Astrocyte (in vitro differentiated cells and primary cell): ENCODE results near the gene ZC3H11A. TPM values are rescaled to one million over a fixed set of nuclear protein-coding genes. Genes with fewer than 3 reads are reported as not detected.

ENCODE experiments used
- DNase-seq: peaks from one replicate; pipeline ENCODE4 v3.0.0-alpha.2; 2010; ENCODE audit warnings: low read depth
- FAIRE-seq: peaks from 2 replicates; lab custom pipeline; 2011; peaks lifted over from hg19 to GRCh38; lab: Jason Lieb, UNC
- H2AFZ ChIP-seq: 2 replicates; pipeline ENCODE4 v1.6.0; 2012; ENCODE audit warnings: low read depth, low read length, inconsistent platforms
- H3K27ac ChIP-seq: 2 replicates; pipeline ENCODE4 v1.5.1; 2011; ENCODE audit warnings: low read depth, low read length, inconsistent platforms
- H3K27me3 ChIP-seq: 2 replicates; pipeline ENCODE4 v1.6.0; 2011; ENCODE audit warnings: low read length, inconsistent platforms; ENCODE audit not compliant: insufficient read depth
- H3K36me3 ChIP-seq: 2 replicates; pipeline ENCODE4 v1.5.1; 2011; ENCODE audit warnings: low read length, inconsistent platforms; ENCODE audit not compliant: insufficient read depth
- H3K4me1 ChIP-seq: 2 replicates; pipeline ENCODE4 v1.5.1; 2011; ENCODE audit warnings: low read length, inconsistent platforms; ENCODE audit not compliant: insufficient read depth
- H3K4me2 ChIP-seq: 2 replicates; pipeline ENCODE4 v1.6.0; 2012; ENCODE audit warnings: low read length, inconsistent platforms
- H3K4me3 ChIP-seq: 2 replicates; pipeline ENCODE4 v1.5.1; 2011; ENCODE audit warnings: low read depth, mild to moderate bottlenecking, low read length, inconsistent platforms; ENCODE audit not compliant: insufficient read depth
- H3K79me2 ChIP-seq: 2 replicates; pipeline ENCODE4 v1.6.0; 2012; ENCODE audit warnings: mild to moderate bottlenecking, low read length, inconsistent platforms; ENCODE audit not compliant: insufficient read depth
- H3K9ac ChIP-seq: 2 replicates; pipeline ENCODE4 v1.6.0; 2012; ENCODE audit warnings: mild to moderate bottlenecking, low read length, inconsistent platforms
- H3K9me3 ChIP-seq: 2 replicates; pipeline ENCODE4 v1.5.1; 2012; ENCODE audit warnings: low read depth, mild to moderate bottlenecking, low read length, inconsistent platforms; ENCODE audit not compliant: insufficient read depth
- H4K20me1 ChIP-seq: 2 replicates; pipeline ENCODE4 v1.6.0; 2012; ENCODE audit warnings: low read length, inconsistent platforms; ENCODE audit not compliant: insufficient read depth
- H3K27ac Mint-ChIP-seq: one replicate; pipeline ENCODE4 v1.8.0; 2021; ENCODE audit warnings: mild to moderate bottlenecking, mixed read lengths; ENCODE audit not compliant: unreplicated experiment
- H3K27me3 Mint-ChIP-seq: one replicate; pipeline ENCODE4 v1.8.0; 2021; ENCODE audit warnings: low read depth, mixed read lengths; ENCODE audit not compliant: unreplicated experiment
- H3K36me3 Mint-ChIP-seq: one replicate; pipeline ENCODE4 v1.8.0; 2021; ENCODE audit warnings: low read depth, mixed read lengths; ENCODE audit not compliant: unreplicated experiment
- H3K4me1 Mint-ChIP-seq: one replicate; pipeline ENCODE4 v1.8.0; 2021; ENCODE audit warnings: low read depth, mixed read lengths; ENCODE audit not compliant: unreplicated experiment
- H3K4me3 Mint-ChIP-seq: one replicate; pipeline ENCODE4 v1.8.0; 2021; ENCODE audit warnings: mild to moderate bottlenecking, moderate library complexity, mixed read lengths; ENCODE audit not compliant: unreplicated experiment
- H3K9me3 Mint-ChIP-seq: one replicate; pipeline ENCODE4 v1.8.0; 2021; ENCODE audit warnings: mild to moderate bottlenecking, mixed read lengths; ENCODE audit not compliant: unreplicated experiment
- EZH2 ChIP-seq: IDR thresholded peaks from 2 replicates; pipeline ENCODE4 v1.6.1; 2012; ENCODE audit warnings: mild to moderate bottlenecking, low read length, inconsistent platforms; ENCODE audit not compliant: insufficient read depth
- total RNA-seq: library from RNA; stranded (reverse); gene quantifications from 2 replicates; pipeline ENCODE4 v1.2.1, GENCODE V29; 2021
- TF ChIP-seq, protein P1 (sequence below): IDR thresholded peaks from 2 replicates; pipeline ENCODE4 v1.5.1; 2011; ENCODE audit warnings: low read depth, mild to moderate bottlenecking, inconsistent platforms, low read length, moderate library complexity; ENCODE audit not compliant: insufficient read depth

Gene ZC3H11A
- total RNA-seq, 1 donor from 2014 or later: 87.4 TPM

DNA sequence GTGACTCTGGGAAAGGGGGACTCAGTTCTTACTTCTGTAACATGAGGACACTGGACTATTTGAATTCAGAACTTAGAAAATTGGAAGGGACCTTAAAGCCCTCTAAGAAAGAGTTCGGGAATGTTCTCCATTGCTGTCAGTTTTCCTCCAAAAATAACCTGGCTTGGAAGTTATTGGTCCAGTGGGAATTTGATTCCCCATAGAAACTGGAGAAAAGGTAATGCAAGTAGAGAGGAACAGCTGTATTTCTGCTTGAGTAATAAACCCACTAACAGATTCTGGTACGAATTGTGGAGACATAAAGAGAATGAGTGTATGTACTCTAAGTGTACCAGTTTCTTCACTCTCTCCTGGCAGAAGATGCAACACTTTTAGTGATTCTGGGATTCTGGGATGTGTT lies 1.8 kb downstream of the ZC3H11A start:
- Histone ChIP-seq H3K4me1 (peaks cover 24% of the 10 kb centered on the region), H3K9ac (peak overlapping the region; percentile 99), H3K79me2 (peaks cover 64% of the 10 kb centered on the region), H3K27me3 (no peaks in the 10 kb centered on the region), H3K9me3 (no peaks in the 10 kb centered on the region), H3K4me3 (peak overlapping the region; percentile 85), H2AFZ (no peak overlapping the region), H3K27ac (no peak overlapping the region), H3K4me2 (peak overlapping the region; percentile 85), H3K36me3 (peaks cover 18% of the 10 kb centered on the region), H4K20me1 (peaks cover 61% of the 10 kb centered on the region)
- no peaks in the 10 kb centered on the region for H3K27me3 Mint-ChIP-seq
- FAIRE-seq: no peak
- peak overlapping the region; percentile 100 for H3K27ac Mint-ChIP-seq
- H3K9me3 Mint-ChIP-seq: no peaks in the 10 kb centered on the region
- H3K4me1 Mint-ChIP-seq: peaks cover 37% of the 10 kb centered on the region
- H3K4me3 Mint-ChIP-seq: peak overlapping the region; percentile 100
- TF ChIP-seq, protein P1, sequence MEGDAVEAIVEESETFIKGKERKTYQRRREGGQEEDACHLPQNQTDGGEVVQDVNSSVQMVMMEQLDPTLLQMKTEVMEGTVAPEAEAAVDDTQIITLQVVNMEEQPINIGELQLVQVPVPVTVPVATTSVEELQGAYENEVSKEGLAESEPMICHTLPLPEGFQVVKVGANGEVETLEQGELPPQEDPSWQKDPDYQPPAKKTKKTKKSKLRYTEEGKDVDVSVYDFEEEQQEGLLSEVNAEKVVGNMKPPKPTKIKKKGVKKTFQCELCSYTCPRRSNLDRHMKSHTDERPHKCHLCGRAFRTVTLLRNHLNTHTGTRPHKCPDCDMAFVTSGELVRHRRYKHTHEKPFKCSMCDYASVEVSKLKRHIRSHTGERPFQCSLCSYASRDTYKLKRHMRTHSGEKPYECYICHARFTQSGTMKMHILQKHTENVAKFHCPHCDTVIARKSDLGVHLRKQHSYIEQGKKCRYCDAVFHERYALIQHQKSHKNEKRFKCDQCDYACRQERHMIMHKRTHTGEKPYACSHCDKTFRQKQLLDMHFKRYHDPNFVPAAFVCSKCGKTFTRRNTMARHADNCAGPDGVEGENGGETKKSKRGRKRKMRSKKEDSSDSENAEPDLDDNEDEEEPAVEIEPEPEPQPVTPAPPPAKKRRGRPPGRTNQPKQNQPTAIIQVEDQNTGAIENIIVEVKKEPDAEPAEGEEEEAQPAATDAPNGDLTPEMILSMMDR: no peak
- TF ChIP-seq EZH2: no peak
- peaks cover 14% of the 10 kb centered on the region for H3K36me3 Mint-ChIP-seq
- DNase-seq: no peak

DNA sequence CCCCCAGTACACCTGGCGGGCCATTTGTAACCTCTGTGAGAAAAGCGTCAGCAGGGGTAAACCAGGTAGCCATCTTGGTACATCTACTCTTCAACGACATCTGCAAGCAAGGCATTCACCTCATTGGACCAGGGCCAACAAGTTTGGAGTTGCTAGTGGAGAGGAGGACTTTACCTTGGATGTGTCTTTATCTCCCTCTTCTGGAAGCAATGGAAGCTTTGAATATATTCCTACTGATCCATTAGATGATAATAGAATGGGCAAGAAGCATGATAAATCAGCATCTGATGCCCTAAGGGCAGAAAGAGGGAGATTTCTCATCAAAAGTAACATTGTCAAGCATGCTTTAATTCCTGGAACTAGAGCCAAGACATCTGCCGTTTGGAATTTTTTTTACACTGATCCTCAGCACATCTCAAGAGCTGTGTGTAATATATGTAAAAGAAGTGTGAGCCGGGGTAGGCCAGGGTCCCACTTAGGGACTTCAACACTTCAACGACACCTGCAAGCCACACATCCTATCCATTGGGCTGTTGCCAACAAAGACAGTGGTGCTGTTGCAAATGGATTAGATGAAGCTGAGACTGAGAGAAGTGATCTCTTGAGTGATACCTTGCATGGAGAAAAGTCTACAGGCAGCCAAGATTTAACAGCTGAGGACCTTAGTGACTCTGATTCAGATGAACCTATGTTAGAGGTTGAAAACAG lies 2.7 kb downstream of the ZC3H11A start:
- H3K27ac Mint-ChIP-seq: no peak overlapping the region
- no peaks in the 10 kb centered on the region for H3K27me3 ChIP-seq
- no peak overlapping the region for H3K4me3 ChIP-seq
- H3K79me2 ChIP-seq: peaks cover 71% of the 10 kb centered on the region
- no peak overlapping the region for H2AFZ ChIP-seq
- FAIRE-seq: no peak
- DNase-seq: no peak
- H3K9ac ChIP-seq: no peak overlapping the region
- H3K4me3 Mint-ChIP-seq: peak overlapping the region; percentile 100
- no peaks in the 10 kb centered on the region for H3K9me3 Mint-ChIP-seq
- H3K4me1 ChIP-seq: peaks cover 24% of the 10 kb centered on the region
- H3K27ac ChIP-seq: no peak overlapping the region
- no peak for TF ChIP-seq EZH2
- TF ChIP-seq, protein P1: no peak
- H3K36me3 Mint-ChIP-seq: peaks cover 14% of the 10 kb centered on the region
- H3K4me1 Mint-ChIP-seq: peaks cover 37% of the 10 kb centered on the region
- peaks cover 65% of the 10 kb centered on the region for H4K20me1 ChIP-seq
- no peaks in the 10 kb centered on the region for H3K9me3 ChIP-seq
- peak overlapping the region; percentile 85 for H3K4me2 ChIP-seq
- H3K36me3 ChIP-seq: peaks cover 22% of the 10 kb centered on the region
- no peaks in the 10 kb centered on the region for H3K27me3 Mint-ChIP-seq

DNA sequence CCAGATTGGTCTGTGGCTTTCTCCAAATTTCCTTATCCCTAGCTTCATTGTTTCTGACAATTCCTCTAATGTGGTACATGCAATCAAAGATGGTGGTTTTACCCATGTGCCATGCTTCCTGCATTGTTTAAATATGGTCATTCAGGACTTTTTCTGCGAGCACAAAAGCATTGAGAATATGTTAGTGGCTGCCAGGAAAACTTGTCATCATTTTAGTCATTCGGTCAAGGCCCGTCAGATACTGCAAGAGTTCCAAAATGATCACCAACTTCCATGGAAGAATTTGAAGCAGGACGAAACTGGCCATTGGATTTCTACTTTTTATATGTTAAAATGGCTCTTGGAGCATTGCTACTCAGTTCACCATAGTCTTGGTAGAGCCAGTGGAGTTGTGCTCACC lies 3.7 kb downstream of the ZC3H11A start:
- no peak for DNase-seq
- H3K27ac ChIP-seq: no peak overlapping the region
- H3K4me3 ChIP-seq: no peak overlapping the region
- peaks cover 25% of the 10 kb centered on the region for H3K36me3 ChIP-seq
- peaks cover 75% of the 10 kb centered on the region for H4K20me1 ChIP-seq
- no peaks in the 10 kb centered on the region for H3K9me3 ChIP-seq
- no peaks in the 10 kb centered on the region for H3K9me3 Mint-ChIP-seq
- no peak for FAIRE-seq
- H3K27me3 ChIP-seq: no peaks in the 10 kb centered on the region
- H2AFZ ChIP-seq: no peak overlapping the region
- peak overlapping the region; percentile 4 for H3K4me2 ChIP-seq
- H3K79me2 ChIP-seq: peaks cover 81% of the 10 kb centered on the region
- H3K4me1 Mint-ChIP-seq: peaks cover 37% of the 10 kb centered on the region
- H3K4me1 ChIP-seq: peaks cover 24% of the 10 kb centered on the region
- no peak overlapping the region for H3K4me3 Mint-ChIP-seq
- TF ChIP-seq, protein P1: no peak
- no peak for TF ChIP-seq EZH2
- no peak overlapping the region for H3K9ac ChIP-seq
- no peaks in the 10 kb centered on the region for H3K27me3 Mint-ChIP-seq
- no peak overlapping the region for H3K27ac Mint-ChIP-seq
- peaks cover 14% of the 10 kb centered on the region for H3K36me3 Mint-ChIP-seq
